HG03280 (cell line): ENCODE data around the gene RNF113B.

Experiments
- ATAC-seq: cut with Tn5 transposase; IDR thresholded peaks from one replicate; pipeline ENCODE4 v1.9.1; 2021; ENCODE audit warnings: mild to moderate bottlenecking, moderate library complexity; ENCODE audit not compliant: unreplicated experiment

RNF113B gene

DNA sequence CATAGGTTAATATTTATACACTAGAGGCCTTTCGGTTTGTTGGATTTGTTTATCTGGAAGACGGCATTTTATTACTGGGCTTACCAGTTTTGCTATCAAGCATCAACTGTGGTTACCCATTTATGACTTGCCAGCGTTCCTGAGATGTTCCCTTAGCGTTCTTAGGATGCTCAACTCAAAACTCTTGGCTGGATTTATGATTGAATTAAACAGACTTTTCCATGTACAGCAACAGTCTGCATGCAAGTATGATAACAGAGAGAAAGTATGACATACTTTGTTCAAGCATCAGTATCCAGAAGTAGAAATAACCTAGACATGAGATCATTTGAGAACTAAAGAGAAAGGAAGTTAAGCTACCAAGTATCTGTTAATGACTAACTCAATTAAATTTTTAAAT, 29.9 kb upstream of the RNF113B start:
- no peak for ATAC-seq

DNA sequence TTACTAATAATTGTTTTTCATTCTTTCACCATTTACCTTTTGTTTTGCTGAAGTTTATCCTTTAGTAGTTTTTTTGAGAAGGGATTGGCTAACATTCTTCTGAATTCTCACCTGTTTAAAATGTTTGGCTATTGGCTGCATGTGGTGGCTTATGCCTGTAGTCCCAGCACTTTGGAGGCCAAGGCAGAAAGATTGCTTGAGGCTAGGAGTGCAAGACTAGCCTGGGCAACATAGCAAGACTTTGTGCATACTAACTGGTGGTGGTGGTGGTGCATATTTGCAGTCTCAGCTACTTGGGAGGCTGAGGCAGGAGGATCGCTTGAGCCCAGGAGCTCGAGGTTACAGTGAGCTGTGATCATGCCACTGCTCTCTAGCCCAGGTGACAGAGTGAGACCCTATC, 27.5 kb upstream of the RNF113B start:
- ATAC-seq: no peak

DNA sequence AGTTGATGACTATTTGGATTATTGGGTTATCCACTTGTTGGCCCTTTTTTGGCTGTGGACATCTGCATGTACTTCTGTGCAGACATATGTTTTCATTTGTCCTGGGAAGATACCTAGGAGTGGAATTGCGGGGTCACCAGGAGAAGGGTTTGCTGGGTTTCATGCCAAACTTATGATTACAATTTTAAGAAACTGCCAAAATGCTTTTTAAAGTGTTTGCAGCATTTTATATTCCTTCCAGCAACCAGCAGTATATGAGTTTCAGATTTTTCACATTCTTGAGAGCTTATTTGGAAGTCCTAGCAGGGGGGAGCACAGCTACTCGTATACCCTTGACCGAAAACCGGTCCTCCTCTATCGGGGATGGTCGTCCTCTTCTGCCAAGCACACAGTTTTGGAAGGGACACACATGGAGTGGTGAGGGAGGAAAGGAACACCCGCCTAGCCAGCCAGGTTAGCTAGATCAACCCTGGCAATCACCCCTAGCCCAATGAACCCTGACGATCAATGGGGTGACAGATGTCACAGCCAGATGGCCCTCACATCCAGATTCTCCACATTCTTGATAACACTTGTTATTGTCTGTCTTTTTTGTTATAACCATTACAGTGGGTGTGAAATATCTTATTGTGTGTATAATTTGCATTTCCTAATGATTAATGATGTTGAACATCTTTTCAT, 26.7 kb upstream of the RNF113B start:
- no peak for ATAC-seq

DNA sequence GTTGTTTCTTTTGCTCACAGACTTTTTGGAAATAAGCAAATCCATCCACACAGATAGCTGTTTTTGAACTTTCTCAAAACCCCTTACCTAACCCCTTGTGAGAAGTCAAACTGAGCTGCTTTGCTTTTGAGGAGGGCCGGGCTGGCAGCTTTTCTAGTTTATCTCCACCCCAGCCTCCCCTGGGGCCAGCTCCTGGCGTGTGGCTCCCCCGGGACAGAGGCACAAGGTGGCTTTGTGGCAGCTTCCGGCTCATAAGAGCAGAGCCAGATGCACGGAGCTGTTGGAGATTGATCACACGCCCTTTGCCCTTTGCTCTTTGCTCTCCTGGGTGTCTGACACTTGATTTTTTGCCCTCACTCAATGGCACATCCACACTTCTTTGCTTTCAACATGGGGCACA, 24.9 kb upstream of the RNF113B start:
- ATAC-seq: no peak

DNA sequence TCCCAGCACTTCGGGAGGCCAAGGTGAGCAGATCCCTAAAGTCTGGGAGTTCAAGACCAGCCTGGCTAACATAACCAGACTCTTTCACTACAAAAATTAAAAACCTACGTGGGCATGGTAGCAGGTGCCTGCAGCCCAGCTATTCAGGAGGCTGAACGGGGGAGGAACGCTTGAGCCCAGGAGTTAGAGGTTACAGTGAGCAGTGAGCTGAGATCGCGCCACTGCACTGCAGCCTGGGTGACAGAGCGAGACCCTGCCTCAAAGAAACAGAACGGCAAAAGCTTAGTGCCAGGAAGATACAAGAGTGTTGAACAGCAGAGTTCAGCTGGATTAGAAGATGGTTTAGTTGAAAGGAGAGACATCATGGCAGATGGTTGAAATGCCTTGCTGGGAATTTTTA, 24.1 kb upstream of the RNF113B start:
- no peak for ATAC-seq

DNA sequence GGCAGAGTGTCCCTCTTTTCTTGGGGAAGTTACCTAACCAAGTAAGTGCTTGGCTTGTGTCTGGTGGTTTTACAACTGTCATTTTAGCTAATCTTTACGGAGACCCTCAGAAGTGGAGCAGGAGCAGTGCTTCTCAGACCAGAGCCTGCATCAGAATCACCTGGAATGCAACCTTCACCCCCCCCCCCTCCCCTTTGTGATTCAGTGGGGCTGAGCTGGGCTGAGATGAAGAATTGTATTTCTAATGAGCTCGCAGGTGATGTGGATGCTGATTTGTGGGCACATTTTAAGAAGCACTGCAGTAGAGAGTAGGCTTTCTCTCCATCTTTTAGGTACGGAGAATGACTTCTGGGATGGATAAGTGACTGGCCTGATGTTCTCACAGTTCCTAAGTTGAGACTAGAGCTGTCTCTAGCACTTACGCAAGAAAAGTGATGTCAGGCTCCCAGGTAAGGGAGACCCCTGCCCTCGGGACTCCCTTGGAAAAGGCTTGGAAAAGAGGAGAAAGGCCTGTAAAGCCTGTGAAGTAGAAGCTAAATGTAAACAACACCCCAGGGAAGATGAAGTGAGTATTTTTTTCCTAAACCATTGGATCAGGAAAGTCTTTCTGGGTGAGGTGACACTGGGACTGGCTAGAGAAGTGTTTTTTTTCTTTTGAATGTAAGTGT, 23.3 kb upstream of the RNF113B start:
- ATAC-seq: no peak

DNA sequence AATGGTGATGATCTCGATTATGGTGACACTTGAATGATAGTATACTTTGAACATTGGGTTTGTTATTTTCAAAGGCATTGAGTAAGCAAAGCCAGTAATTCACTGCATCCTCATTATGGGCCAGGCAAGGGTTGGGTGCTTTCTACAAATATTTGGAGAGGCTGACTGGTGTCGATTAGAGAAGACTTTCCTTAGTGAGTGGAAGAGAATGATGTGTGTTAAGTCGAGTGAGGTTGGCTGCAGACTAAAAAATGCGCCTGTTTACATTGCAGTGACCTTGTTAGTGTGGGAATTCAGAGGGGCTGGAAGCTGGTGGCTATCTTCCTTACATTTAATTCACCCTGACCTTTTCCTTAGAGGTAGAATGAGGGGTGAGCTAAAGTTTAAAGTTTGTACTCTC, 22.4 kb upstream of the RNF113B start:
- ATAC-seq: no peak

DNA sequence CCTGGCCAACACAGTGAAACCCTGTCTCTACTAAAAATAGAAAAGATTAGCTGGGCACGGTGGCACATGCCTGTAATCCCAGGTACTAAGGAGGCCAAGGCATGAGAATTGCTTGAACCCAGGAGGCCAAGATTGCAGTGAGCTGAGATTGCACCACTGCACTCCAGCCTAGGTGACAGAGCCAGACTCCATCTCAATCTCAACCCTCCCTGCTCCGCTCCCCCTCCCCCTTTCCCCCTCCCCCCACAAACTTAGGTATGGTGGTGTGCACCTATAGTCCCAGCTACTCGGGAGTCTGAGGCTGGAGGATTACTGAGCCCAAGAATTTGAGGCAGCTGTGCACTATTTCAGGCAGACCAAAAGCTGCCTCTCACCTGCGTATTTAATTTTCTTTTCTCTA, 21.6 kb upstream of the RNF113B start:
- ATAC-seq: no peak

DNA sequence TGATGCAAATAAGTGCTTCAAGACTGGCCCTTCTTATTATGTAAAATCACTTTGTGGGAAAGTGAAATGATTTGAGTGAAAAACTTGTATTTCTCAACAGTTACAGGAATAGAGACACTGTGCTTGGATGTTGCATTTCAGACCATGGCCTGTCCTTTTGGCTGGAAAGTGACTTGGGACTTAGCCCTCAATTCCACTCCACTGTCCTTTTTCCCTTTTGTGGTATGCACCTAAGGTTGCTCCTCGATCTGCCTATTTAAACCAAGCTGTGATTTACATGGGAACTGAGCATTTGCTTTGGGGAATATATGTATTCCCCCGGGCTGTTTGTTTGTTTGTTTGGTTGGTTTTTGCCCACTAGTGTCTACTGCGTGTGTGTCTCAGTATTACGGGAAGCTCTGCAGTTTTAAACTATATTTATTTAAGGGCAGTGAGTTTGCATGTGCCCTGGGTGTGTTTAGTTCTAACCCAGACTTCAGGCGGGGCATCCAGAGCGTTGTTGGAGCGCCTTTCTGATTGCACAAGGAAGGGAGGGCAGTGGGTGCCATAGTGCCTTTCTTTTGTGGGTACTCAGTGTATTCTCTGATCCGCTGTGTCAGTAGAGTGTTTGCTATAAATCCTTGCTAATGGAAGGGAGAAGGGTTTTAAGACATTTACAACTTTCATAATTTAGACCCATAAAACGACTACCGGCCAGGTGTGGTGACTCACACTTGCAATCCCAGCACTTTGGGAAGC, 18.2 kb upstream of the RNF113B start:
- no peak for ATAC-seq

DNA sequence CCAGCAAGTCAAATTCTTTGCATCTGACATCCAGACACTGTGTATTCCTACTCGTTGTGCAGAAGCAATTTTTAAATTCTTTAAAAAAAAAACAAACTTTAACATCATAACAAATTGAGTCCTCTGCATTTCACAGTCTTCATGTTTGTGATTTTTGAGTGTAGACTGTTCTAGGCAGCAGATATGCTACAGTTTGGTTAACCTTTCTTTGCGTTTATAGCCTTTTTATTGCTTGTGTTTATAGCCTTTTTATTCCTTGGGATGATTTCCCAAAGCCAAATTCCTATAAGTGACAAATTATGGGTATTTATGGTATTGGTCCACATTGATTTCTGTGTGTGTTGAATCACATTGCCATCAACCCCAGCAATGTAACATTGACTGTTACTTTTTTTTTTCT, 14.9 kb upstream of the RNF113B start:
- no peak for ATAC-seq

DNA sequence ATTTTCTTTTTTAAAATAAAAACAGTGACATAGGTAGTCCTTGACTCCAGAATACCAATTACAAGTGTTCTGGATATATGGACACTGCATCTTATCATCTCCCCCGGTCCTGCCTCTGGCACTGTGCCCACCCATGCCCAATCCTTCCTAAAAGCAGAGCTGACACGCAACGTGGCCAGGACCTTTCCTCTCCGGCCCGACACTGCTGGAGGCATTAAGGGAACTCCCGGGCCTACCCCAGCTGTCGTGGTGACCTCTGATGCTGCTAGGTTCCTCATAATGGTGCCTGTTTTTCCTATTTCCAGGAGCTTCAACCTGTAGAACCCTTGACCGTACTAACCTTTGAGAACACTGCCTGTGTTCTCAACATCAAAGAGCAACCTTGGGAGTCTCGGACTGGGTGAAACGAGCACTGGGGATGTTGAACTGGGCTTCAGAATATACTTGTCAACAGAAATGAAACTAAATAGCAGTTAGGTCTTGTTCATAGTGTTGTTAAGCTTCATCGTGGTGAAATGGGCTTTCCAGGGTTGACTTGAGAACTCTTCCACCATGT, 13.9 kb upstream of the RNF113B start:
- no peak for ATAC-seq

DNA sequence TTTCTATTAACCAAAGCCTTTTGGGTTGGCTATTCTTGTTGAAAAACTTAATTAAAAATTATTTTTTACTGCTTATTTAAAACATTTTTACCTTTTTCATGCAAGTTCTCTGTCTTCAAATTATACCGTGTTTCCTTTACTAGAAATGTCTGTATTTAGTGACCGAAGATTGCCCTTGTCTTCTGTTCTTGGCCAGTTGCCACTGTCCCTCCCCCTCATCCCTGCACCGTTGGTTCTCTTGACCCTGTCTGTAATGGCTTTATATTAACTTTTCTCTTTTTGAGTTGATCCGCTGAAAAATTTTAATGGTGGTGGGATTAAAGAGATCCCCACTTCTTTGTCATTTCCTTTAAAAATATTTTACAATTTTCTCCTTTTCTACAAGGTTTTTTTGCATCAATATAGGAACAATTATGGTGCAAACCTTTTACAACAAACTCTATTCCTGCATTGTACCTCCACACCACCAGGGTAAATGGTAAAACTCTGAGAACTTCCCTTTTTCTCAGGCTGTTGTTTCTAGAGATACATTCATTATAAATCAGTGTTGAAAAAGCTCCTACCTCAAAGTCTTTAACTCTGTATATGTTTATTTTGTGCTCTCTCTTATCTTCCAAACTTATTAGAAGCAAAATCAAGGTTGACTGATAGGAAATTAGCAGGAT, 12.9 kb upstream of the RNF113B start:
- ATAC-seq: no peak

DNA sequence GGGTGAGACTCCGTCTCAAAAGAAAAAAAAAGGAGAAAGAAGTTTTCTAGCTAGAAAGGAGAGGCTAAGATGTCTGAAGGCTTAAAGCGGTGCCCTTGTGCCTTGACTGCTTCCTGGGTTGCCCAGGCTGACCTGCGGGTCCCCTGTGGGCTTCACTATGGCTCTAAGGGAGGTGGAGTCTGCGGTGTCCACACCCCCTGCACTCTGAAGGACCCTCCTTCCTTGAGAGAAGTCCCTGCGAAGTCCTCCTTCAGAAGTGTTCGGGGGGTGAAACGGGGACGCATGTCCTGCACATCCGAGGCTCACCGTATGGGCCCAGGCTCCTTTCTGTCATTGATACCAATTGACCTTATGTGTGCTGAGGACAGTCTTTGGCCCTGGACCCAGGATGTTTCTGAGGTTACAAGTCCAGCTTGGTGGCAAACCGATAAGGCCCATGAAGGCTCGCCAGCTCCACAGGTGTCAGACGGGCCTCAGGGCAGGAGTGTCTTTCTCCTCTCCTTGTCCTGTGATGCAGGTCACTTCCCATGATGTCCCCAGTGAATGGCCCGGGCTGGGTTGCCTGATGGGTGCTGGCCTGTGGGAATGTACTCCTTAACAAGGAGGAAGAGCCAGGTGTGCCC, 11.6 kb upstream of the RNF113B start:
- ATAC-seq: no peak

DNA sequence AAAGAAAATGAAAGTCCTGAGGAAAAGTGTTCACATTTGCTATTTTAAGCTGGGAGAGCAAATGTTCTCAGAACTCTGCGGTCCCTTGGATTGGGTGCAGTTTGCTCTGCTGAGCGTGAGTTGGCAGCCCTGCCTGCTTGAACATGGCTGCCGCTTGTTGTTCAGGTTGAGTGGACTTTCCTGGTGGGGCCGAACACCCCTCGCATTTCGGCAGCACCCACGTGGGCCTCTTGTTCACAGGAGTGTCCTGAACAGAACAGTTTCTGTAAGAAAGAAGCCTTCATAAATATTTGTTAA, 10.8 kb upstream of the RNF113B start:
- ATAC-seq: no peak

DNA sequence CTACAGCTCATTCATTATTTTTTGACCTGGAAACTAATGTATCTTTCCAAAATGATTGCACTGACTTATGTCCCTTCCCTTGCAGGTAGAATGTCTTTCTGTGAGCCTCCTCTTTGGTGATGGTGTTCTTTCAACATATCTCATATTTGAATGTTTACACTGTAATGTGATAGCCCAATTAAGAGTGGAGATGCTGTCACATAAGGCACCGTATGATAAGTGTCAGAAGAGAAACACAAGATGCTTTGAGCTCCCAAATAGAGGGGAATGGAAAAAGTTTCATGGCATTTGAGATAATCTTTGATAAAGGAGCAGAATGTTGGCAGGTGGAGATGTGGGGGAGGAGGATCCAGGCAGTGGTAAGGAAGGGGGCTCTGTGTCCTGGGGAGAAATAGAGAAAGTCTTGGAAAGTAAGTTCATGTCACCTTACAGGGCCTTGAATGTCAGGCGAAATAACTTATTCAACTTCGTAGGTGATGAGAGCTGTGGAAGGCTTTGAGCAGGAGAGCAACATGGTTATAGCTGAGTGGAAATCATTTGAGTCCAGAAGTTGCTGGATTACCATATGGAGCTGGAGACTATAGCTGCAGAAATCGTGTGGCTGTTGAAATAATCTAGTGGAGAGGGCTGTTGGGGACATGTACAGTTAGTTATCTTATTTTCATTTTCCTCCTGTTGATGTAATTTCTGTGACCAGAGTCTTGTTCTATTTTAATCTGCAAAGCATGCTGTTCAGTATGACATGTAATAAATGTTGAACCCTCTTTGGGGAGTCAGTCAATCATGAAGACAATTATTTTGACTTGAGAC, 10.3 kb upstream of the RNF113B start:
- no peak for ATAC-seq

DNA sequence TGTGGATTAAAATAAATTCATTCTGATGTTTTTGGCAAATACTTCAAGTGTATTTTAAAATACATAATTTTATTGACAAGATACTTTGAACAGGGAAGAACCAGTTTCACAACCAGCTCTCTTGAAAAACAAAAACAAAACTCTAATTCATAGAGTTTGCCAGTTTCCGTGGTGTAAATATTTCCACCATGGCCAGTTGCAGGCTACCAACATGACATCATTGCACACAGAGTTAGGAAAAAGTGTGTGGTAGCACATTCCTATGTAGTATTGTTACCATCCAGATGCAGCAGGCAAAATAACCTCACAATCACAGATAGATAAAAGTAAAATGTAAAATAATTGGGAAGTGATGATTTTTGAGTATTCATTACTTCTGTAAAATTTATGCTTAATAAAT, 7.7 kb upstream of the RNF113B start:
- no peak for ATAC-seq

DNA sequence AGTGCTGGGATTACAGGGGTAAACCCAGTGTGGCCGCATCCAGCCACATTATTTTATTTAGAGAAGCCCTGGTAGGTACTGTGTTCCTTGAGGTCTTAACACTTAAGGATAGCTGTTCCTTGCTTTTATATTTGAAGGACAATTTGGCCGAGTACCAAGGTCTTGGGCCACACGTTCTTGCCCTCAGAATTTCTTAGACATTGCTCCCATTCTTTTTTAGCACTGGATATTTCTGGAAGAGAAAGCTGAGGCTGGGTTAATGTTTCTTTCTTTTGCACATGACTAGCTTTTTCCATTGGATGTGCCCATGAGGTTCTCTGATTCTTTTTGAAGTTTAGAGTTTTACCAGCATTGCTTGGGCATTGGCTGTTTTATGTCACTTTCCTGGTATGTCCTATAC, 5.5 kb upstream of the RNF113B start:
- ATAC-seq: no peak

DNA sequence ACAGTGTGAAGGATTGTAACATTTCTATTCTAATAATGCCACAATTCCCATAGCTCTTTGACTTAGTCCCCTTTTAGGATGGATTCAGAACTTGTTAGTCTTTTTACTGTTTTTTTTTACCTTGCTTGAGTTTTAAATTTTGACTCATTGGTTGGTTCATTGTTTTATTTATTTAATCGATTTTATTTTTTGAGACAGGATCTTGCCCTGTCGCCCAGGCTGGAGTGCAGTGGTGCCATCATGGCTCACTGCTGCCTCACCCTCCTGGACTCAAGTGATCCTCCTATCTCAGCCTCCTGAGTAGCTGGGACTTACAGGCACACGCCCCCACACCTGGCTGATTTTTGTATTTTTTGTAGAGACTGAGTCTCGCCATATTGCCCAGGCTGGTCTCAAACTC, 5.1 kb upstream of the RNF113B start:
- ATAC-seq: no peak

DNA sequence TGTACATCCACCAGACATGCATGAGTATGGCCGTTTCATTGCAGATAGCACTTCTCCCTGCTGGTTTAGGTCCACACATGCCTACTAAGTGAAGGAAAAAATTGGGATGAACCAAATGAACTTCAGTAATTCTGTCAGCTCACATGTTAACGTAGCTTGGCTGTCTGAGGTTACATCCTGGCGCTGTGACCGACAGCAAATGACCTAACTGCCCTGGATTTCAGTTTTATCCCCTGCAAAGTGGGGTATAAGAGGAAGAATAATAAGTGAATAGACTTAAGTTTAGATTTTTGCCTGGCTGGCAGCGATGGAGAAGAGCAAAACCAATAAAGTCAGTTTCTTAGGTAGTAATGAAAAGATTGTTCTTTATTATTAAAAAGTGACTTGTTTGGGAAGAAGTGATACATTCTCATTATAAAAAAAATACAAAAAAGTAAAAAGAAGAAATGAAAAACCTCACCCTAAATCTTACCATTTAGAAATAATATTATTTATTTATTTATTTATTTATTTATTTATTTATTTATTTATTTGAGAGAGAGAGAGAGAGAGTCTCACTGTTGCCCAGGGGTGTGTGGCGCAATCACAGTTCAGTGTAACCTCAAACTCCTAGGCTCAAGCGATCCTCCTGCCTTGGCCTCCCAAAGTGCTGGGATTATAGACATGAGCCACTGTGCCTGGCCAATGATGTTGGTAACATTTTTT, 4.2 kb upstream of the RNF113B start:
- ATAC-seq: no peak

DNA sequence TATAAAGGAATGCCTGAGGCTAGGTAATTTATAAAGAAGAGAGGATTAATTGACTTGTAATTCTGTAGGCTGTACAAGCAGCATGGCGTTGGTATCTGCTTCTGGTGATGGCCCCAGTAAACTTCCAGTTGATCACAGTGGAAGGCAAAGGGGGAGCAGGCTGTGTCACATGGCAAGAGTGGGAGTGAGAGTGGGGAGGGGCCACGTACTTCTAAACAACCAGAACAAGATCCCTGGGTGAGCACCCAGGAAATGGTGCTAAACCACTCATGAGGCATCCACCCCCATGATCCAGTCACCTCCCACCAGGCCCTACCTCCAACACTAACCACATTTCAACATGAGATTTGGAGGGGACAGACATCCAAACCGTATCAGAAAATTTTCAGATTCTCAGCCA, 3.0 kb upstream of the RNF113B start:
- ATAC-seq: no peak
